Anterior cingulate cortex (tissue), 58 donors: ENCODE data around the gene CLDN6.
A peak's percentile ranks its signal among the peaks of the same experiment; 100 is the strongest.

Experiments used
- DNase-seq, 58 donors: peaks; one replicate each; lab custom pipeline; 2025; lab: John Stamatoyannopoulos, UW

The CLDN6 gene

DNA sequence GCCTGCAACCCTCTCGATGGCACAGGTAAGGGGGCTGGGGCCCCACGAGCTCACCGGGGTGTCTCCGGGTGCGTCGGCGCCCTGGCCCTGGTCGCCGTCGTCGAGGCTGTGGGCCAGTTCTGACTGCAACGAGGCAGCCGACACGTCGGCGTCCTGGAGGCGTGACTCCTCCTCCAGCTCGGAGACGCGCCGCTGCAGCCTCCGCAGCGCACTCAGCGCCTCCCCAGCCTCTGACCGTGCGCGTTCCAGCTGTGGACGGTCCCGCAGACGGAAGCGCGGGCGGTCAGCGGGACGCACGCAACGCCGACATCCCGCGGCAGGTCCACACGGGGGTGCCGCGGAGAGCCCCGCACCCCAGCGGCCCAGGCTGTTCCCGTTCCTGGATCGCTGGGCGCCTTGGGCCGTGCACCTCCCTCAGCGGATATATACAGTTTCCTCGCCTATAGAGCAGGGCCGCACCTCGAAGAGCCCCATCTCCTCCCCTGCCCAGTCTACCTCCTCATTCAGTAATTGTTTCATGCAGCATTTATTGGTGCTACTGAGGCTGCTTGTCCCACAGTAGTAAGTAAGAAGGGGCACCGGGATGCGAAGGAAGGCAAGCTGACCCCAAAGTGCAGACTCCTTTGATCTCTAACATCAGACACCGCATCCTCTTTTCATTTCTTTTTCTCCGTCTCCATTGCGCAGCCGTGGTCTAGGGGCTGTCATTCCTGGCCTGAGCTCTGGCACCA, 11.7 kb upstream of the CLDN6 start:
- no peak for DNase-seq

DNA sequence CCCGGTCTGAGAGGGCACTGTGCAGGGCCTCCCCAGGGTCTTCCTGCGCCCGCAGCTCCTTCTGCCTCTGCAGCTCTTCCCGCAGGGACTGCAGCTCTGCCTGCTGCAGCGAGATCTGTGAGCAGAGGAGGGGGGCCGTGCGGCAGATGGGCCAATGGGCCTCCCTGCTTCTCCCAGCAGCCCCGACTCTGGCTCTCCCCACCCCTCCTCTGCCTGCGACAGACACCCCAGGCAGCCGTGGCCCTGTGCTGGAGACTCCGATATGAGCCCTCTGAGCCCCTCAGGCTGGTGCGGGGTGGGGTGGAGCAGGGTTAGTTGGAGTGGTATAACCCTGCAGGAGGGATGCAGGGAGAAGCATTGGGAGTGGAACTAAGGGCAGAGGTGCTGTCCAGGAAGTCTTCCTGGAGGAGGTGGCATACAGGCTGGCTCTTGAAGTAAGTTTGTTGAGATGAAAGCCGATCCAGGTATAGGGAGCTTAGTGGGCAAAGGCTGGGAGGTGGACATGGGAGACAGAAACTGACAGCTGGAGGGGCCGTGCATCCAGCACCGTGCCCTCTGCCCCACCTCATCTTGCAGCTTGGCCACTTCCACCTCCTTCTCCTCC, 10.8 kb upstream of the CLDN6 start:
- peak in 1 of 58 donors; percentile 22 for DNase-seq

DNA sequence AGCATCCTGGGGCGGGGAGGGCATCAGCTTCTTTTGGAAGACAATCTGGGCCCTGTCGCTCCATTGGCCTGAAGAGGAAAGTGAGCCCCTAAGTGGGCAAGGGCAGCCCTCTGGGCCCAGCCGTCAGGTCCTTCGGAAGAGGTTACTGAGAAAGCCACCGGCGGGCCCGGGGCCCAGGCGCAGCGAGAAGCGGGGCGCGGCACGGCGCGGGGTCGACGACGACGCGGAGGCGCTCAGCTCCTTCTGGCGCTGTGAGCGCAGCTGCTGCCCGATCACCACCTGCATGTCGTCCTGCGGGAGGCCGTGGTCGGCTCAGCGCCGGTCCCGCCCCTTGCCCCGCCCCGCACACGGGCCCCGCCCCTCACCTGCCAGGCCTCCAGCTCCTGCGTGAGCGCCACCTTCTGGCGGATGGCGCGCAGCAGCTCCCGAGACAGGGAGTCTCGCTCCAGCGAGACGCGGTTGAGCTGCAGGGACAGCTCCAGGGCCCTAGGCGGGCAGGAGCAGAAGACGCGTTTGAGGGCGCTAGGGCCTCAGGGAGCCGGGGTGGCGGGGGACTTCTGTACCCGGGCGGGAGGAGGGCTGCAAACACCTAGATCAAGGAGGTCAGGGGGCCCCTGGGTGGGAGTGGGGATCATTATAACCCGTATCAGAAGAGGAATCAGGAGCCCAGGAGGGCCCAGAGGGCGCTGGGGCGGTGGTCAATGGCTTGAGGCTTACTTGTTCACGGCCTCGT, 10.2 kb upstream of the CLDN6 start:
- DNase-seq, result peak in 53 of 58 donors; percentile 20 to 86 (median 56)

DNA sequence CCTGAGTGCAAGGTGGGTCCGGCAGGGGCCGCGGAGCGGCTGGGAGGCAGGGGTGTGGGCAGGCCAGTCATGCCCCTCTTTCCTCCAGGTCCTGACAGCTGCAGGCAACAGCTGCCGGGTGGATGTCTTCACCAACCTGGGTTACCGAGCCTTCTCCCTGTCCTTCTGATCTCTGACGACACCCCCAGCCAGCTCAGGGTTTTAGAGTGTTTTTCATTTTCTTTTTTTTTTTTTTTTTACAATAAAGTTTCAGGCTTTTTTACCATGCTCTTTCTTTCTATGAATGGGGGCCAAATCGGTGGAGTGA, 9.5 kb upstream of the CLDN6 start:
- DNase-seq, result no peak

DNA sequence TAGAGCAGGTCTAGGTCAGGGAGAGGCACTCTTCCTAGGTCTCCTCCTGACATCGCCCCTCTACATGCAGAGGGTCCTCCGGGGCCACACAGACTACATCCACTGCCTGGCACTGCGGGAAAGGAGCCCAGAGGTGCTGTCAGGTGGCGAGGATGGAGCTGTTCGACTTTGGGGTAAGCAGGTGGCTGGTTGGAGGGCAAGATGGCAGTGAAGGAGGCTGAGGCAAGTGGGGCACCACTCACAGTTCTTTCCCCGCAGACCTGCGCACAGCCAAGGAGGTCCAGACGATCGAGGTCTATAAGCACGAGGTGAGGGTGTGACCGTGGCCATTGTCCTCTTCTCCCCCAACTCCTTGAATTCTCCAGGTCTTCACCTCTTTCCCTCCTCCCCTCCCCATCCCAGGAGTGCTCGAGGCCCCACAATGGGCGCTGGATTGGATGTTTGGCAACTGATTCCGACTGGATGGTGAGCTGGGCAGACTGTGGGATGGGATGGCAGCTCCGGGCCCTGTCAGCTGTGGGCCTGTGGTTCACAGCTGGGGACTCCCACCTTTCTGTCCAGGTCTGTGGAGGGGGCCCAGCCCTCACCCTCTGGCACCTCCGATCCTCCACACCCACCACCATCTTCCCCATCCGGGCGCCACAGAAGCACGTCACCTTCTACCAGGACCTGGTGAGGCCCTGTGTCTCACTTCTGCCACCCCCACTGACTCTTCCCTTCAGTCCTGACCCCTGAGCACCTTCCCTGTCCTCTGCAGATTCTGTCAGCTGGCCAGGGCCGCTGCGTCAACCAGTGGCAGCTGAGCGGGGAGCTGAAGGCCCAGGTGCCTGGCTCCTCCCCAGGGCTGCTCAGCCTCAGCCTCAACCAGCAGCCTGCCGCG, 8.9 kb upstream of the CLDN6 start:
- no peak for DNase-seq

DNA sequence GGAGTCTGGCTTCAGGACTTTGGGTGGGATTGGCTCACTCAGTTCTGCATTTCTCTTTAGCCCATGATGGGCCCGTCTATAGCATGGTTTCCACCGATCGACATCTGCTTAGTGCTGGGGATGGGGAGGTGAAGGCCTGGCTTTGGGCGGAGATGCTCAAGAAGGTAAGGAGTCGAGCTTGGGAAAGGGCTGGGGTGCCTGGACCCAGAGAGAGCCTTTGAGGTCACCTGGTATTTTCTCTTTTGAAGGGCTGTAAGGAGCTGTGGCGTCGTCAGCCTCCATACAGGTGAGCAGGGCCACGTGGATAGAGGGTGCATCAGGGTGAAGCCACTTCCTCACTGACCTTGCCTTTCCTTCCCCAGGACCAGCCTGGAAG, 8.0 kb upstream of the CLDN6 start:
- no peak for DNase-seq

DNA sequence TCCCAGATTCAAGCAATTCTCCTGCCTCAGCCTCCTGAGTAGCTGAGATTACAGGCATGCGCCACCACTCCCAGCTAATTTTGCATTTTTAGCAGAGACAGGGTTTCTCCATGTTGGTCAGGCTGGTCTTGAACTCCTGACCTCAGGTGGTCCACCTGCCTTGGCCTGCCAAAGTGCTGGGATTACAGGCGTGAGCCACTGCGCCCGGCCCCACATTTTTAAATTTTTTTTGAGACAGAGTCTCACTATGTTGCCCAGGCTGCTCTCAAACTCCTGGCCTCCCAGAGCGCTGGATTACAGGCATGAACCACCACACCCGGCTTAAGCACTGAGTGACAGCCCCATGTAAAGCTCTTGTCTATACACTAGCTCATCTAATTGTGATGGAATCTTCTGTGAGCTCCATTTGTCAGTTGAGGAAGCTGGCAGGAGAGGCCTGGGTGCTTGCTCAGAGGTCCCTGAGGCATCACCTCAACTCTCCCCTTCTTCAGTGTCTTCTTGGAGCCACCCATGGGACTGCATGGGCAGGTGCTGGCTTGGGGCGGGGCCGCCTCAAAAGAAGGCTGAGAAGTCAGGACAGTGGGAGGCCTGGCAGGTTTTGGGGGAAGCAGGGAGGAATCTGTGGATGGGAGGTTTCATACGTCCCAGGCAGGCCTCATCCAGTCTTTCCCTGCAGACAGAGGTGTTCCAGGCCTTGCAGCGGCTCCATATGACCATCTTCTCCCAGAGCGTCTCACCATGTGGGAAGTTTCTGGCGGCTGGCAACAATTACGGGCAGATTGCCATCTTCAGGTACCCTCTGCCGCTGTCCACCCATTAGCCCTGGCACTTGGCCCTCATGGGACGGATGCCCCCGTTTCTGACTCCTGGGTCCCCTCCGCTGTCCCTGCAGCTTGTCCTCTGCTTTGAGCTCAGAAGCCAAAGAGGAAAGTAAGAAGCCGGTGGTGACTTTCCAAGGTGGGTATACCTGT, 7.3 kb upstream of the CLDN6 start:
- no peak for DNase-seq

DNA sequence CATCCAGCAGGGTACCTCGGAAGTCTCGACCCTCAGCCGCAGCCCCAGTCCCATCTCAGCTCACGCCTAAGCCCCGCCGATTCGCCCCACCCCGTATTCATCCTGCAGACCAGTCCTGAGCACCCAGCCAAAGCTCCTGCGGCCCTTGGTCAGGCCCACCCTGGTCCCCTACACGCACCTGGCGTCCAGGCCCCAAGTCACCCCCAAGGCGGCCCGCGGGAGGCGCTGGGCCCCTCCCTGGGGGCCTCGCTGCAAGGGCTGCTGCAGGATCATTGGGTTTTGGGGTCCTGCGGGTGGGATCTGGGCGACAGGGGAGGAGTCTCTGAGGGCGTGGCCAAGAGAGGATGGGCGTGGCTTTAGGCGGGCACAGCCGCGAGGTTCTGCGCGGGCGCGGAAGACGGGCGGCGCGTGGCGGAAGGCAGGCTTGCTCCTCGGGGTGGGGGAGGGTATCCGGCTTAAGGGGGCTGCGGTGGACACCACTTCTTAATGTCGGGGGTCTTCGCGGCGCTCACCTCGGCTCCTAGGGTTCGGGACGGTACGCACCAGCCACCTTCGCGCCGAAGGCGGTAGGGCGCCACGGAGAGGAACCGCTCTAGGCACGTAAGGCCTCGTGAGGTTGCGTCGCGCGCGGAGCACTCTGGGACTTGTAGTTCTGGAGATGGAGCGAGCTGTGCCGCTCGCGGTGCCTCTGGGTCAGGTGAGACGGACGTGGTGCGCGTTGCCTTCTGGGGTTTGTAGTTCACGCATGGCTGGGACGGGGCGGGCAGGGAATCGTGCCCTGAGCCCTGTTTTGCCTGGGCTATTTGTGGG, 5.9 kb upstream of the CLDN6 start, which contains the start of the genes HCFC1R1 and THOC6:
TSS of gene HCFC1R1 (minus strand) at position 274 of the 810 bp plus-strand sequence. CDS start at position 273, 1 bp downstream.
TSS of gene THOC6 (plus strand) at position 367 of the 810 bp plus-strand sequence. CDS start at position 659, 292 bp downstream.
- peak; percentile 82 to 99 (median 94) for DNase-seq

DNA sequence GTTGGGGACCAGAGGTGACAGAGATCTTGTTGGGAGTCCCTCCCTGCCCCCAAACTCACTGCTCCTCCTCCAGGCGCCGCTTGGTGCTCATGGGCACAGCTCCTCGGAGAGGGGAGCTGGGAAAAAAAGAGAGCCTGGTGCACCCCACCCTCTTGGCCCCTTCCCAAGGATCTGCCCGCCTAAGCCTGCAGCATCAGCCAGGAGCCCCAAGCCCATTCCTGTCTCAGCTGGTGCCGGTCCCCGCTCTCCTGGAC, 5.4 kb upstream of the CLDN6 start:
- DNase-seq, result peak in 38 of 58 donors; percentile 22 to 77 (median 58)

DNA sequence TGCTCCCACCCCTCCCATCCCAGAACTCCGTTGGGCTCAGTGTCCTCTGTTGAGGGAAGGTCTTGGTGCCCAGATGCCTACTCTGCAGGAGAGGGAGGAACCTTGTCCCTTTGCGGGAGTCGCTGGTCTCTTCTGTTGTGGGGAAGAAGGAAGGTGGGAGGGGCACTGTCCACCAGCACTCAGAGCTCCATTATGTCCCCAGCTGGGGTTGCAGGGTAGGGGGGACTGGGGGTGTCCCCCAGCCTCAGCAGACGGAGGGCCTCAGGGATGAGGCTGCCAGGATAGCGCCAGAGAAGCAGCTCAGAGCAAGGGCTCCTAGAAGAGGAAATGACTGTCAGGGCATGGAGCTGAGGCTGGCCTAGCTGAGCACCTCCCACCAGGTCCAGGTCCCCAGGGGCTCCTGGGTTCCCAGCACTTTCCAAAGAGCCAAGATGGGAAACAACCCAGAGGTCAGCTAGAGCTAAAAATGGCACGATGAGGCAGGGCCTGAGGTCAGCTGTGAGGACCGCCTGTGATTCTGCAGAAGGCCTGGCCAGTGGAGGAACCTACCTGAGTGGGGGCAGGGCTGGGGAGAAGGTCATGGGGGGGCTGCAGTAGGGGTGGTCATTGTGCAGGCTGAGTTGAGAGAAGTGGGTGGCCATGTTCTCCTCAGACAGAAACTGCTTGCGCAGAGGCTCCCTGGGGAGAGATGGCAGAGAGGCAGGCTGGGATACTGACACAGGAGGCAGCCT, 4.9 kb upstream of the CLDN6 start:
- peak in 1 of 58 donors; percentile 24 for DNase-seq

DNA sequence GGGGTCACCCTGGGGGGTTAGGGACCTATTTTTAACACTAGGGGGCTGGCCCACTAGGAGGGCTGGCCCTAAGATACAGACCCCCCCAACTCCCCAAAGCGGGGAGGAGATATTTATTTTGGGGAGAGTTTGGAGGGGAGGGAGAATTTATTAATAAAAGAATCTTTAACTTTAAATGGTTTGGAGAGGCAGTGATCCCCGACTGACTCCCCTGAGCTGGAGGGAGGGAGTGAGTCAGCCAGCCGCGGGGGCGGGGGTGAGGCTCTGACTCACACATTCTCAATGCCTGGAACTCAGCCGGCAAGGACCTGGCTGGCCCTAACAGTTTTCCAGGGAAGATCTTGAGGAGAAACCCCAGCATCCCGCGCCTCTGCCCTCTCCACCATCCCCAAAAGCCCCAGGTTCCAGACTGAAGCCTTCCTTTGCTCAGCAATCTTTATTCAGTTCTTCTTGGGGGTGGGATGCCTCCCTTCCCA, 4.3 kb upstream of the CLDN6 start:
- DNase-seq, result peak in 49 of 58 donors; percentile 6 to 82 (median 39)

DNA sequence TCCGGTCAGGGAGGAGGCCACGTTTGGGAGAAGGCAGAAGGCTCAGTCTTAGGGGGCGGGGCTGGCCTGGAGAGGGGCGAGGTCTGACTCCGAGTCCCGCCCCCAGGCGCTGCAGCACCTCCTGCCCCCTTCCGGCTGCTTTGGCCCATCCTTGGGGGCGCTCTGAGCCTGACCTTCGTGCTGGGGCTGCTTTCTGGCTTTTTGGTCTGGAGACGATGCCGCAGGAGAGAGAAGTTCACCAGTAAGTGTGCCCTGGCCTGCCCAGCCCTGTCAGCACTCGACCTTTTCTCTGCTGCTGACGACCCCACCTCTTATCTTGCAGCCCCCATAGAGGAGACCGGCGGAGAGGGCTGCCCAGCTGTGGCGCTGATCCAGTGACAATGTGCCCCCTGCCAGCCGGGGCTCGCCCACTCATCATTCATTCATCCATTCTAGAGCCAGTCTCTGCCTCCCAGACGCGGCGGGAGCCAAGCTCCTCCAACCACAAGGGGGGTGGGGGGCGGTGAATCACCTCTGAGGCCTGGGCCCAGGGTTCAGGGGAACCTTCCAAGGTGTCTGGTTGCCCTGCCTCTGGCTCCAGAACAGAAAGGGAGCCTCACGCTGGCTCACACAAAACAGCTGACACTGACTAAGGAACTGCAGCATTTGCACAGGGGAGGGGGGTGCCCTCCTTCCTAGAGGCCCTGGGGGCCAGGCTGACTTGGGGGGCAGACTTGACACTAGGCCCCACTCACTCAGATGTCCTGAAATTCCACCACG, 3.6 kb upstream of the CLDN6 start:
- DNase-seq, result peak in 17 of 58 donors; percentile 14 to 57 (median 25)

DNA sequence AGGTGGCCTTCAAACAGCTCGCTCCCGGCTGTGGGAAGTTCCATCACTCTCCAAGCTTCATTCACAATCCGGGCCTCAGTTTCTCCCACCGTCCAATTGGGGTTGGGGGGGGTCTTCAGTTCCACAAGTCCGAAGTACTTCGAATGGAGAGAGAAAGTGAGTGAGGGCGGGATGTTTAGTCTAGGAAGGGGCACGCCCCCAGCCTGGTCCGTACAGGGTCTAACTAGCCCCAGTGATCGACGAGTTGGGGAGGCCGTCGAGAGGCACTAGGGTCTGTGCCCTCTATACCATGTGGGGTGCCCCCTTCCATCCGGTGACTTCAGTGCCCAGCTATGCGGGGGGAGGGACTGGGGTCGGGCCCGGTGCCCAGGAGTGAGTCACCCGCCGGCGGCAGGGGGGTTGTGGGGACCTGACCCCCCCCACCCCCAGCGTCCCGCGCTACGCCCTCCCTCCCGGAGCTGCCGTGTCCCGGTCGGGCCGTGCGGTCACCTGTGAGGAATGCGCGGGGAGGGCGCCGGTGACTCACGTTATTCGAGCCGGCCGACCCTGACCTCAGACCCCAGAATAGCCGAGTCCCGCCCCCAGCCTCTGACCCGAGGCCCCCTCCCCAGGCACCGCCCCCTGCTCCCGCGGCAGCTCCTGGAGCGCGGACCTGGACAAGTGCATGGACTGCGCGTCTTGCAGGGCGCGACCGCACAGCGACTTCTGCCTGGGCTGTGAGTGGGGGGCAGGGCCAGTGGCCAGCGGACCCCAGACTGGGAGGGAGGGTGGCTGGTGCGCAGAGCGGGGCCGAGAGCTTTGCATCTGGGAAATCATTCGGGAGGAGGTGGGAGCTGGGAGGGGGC, 2.8 kb upstream of the CLDN6 start:
- peak in 18 of 58 donors; percentile 12 to 86 (median 37) for DNase-seq

DNA sequence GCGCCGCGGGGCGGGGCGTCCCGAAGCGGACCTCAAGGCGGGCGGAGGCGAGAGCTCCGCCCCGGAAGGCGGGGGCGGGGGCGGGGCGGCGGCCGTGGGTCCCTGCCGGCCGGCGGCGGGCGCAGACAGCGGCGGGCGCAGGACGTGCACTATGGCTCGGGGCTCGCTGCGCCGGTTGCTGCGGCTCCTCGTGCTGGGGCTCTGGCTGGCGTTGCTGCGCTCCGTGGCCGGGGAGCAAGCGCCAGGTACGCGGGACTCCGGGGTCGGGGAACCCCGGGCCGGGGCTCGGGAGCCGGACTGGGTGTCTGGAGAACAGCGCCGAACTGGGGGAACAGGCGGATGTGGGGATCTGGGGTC, 2.2 kb upstream of the CLDN6 start, which contains the start of gene TNFRSF12A:
TSS of gene TNFRSF12A (plus strand) at position 122 of the 357 bp plus-strand sequence. CDS start at position 152, 30 bp downstream.
- DNase-seq, result peak in 32 of 58 donors; percentile 6 to 59 (median 26)

DNA sequence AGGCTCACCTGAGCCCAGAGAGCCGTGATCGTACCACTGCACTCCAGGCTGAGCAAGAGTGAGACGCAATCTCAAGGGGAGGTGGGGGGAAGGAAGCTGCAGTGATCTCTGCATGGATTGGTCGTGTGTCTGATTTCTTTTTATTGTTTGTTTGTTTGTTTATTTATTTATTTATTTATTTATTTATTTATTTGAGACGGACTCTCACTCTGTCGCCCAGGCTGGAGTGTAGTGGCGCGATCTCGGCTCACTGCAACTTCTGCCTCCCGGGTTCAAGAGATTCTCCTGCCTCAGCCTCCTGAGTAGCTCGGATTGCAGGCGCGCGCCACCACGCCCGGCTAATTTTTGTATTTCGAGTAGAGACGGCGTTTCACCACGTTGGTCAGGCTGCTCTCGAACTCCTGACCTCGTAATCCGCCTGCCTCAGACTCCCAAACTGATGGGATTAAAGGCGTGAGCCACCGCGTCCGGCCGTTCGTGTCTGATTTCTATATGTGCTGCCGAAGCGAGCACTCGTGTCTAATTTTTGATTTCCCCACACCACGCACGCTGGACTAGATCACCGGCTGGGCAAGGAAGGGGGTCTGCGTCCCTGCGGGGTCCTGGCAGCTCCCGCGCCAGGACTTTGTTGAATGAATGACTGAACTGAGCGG, 1.7 kb upstream of the CLDN6 start:
- no peak for DNase-seq
